Chondrocyte (in vitro differentiated cells): Measurements from ENCODE around the gene PAMR1. TPM values are rescaled to one million over a fixed set of nuclear protein-coding genes. Genes with fewer than 3 reads are reported as not detected.
A peak's percentile ranks its signal among the peaks of the same experiment; 100 is the strongest.

Experiments used
- DNase-seq: peaks from one replicate; pipeline ENCODE4 v3.0.0; 2021; ENCODE audit warnings: mixed read lengths, low spot score
- H3K27ac Mint-ChIP-seq: one replicate; pipeline ENCODE4 v1.8.0; 2021; ENCODE audit warnings: mild to moderate bottlenecking, moderate library complexity, mixed read lengths; ENCODE audit not compliant: unreplicated experiment
- H3K27me3 Mint-ChIP-seq: 2 replicates; pipeline ENCODE4 v1.8.0; 2021; ENCODE audit warnings: low read depth, mixed read lengths
- H3K36me3 Mint-ChIP-seq: 2 replicates; pipeline ENCODE4 v1.8.0; 2021; ENCODE audit warnings: low read depth, mixed read lengths
- H3K4me1 Mint-ChIP-seq: 2 replicates; pipeline ENCODE4 v1.8.0; 2021; ENCODE audit warnings: low read depth, mild to moderate bottlenecking, mixed read lengths
- H3K4me3 Mint-ChIP-seq: one replicate; pipeline ENCODE4 v1.8.0; 2021; ENCODE audit warnings: mild to moderate bottlenecking, moderate library complexity, mixed read lengths; ENCODE audit not compliant: unreplicated experiment
- H3K9me3 Mint-ChIP-seq: 2 replicates; pipeline ENCODE4 v1.8.0; 2021; ENCODE audit warnings: low read depth, mixed read lengths
- total RNA-seq: library from RNA; stranded (reverse); gene quantifications from 3 replicates; pipeline ENCODE4 v1.2.1, GENCODE V29; 2021
- TF ChIP-seq, protein P1 (sequence below): fragments of 200-600 bp; sonication (generic); IDR thresholded peaks from 2 replicates; pipeline ENCODE4 v1.5.0; 2021; ENCODE audit warnings: antibody characterized with exemption, mild to moderate bottlenecking, moderate library complexity

PAMR1 gene
- total RNA-seq, 1 donor from 2014 or later: 1.6 TPM

DNA sequence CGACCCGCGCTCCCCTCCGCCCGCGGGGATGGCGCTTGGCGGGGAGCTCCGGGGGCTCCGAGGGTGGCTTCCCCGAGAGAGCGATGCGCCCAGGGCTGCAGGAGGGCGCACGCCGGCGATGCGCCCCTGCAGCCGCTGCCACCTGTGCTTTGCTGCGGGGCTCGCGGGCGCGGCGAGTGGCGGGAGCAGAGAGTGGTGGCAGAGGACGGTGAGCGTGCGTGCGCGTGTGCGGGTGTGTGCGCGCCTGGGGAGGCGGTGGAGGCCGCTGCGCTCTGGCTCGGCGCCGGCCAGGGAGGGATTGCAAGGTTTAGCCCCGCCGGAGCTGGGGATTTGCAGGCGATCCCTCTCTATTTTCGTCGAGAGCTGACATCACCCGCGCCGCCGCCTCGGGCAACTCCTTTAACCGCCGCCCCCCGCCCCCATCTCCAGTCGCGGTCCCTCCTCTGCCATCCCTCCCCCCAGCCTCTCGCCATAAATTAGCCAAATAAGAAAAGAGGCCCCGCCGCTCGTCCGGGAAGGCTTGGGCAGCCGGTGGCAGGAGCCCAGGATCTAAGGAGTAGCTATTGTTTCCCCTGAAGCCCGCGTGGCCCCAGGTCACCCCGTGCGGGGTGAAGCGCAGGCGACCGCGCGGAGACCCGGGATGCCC, 106.1 kb downstream of the PAMR1 start, which contains the start of gene SLC1A2:
SLC1A2 (minus strand) TSS at position 375 of the 646 bp plus-strand sequence. CDS start 592 bp downstream, outside the sequence.
- H3K4me3 Mint-ChIP-seq: peak within 1 kb of the TSS; percentile 70
- peaks cover 17% of the 10 kb centered on the region for H3K4me1 Mint-ChIP-seq
- H3K27me3 Mint-ChIP-seq: peaks cover 83% of the 10 kb centered on the region
- H3K9me3 Mint-ChIP-seq: no peaks in the 10 kb centered on the region
- TF ChIP-seq, protein P1, sequence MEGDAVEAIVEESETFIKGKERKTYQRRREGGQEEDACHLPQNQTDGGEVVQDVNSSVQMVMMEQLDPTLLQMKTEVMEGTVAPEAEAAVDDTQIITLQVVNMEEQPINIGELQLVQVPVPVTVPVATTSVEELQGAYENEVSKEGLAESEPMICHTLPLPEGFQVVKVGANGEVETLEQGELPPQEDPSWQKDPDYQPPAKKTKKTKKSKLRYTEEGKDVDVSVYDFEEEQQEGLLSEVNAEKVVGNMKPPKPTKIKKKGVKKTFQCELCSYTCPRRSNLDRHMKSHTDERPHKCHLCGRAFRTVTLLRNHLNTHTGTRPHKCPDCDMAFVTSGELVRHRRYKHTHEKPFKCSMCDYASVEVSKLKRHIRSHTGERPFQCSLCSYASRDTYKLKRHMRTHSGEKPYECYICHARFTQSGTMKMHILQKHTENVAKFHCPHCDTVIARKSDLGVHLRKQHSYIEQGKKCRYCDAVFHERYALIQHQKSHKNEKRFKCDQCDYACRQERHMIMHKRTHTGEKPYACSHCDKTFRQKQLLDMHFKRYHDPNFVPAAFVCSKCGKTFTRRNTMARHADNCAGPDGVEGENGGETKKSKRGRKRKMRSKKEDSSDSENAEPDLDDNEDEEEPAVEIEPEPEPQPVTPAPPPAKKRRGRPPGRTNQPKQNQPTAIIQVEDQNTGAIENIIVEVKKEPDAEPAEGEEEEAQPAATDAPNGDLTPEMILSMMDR: no peak
- H3K27ac Mint-ChIP-seq: no peak within 1 kb of the TSS
- no peak for DNase-seq
- no peaks in the 10 kb centered on the region for H3K36me3 Mint-ChIP-seq

- Mint-ChIP-seq H3K36me3 (no peaks in the 10 kb centered on the region), H3K4me3 (peak overlapping the region; percentile 62), H3K27ac (no peak overlapping the region), H3K9me3 (no peaks in the 10 kb centered on the region), H3K27me3 (peaks cover 82% of the 10 kb centered on the region), H3K4me1 (peaks cover 15% of the 10 kb centered on the region)
- TF ChIP-seq, protein P1: peak; percentile 3
- DNase-seq: no peak
Observed at GRCh38 chr11:35418282-35419183, 106.9 kb downstream of the PAMR1 start.

DNA sequence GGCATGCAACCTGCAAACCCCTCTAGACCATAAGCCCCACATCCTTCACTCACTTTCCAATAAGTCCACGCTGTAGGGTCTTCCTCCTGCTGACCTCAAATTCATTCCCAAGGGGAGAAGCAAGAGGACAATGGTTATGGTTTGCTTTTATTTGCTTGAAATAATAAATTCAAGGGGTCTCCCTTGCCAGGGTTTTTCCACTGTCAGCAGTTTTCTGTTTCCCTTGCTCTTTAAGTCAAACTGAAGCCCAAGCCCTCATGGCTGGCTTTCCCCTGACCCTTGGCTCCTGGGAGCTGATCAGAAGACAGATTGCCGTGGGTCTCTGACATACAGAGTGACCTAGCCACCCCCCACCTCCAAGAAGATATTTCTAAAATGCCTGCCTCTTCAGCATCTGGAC, 109.9 kb downstream of the PAMR1 start:
- Mint-ChIP-seq H3K36me3 (no peaks in the 10 kb centered on the region), H3K4me3 (no peak overlapping the region), H3K27ac (no peak overlapping the region), H3K9me3 (no peaks in the 10 kb centered on the region), H3K27me3 (peaks cover 61% of the 10 kb centered on the region), H3K4me1 (peaks cover 15% of the 10 kb centered on the region)
- no peak for DNase-seq
- TF ChIP-seq, protein P1: no peak

GRCh38 chr11:35414776-35415175, 110.6 kb downstream of the PAMR1 start:
- Mint-ChIP-seq H3K27ac (no peak overlapping the region), H3K27me3 (peaks cover 59% of the 10 kb centered on the region), H3K9me3 (no peaks in the 10 kb centered on the region), H3K36me3 (no peaks in the 10 kb centered on the region), H3K4me1 (peaks cover 10% of the 10 kb centered on the region), H3K4me3 (no peak overlapping the region)
- TF ChIP-seq, protein P1: no peak
- DNase-seq: no peak

DNA sequence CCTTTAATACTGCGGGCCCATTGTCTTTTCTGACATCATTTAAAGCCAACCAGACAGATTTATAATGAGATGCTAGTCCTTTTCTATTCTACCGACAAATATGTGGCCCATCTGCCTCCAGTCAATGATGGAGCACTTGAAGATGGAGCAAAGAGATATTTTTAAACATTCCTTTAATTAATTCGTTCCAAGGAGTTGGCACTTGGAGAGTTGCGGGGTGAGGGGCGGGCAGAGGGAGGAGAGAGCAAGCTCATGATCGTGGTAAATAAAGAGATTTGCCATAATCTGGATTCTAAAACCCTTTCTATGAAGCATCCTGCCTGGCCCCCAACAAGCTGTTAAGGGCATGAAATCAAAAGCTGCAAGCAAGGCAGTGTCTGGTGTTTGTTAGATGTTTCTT, 111.1 kb downstream of the PAMR1 start:
- no peak overlapping the region for H3K4me3 Mint-ChIP-seq
- TF ChIP-seq, protein P1: no peak
- no peaks in the 10 kb centered on the region for H3K9me3 Mint-ChIP-seq
- DNase-seq: no peak
- H3K27ac Mint-ChIP-seq: no peak overlapping the region
- H3K36me3 Mint-ChIP-seq: no peaks in the 10 kb centered on the region
- peaks cover 6% of the 10 kb centered on the region for H3K4me1 Mint-ChIP-seq
- peaks cover 58% of the 10 kb centered on the region for H3K27me3 Mint-ChIP-seq
